Mesenchymal stem cell (in vitro differentiated cells and primary cell): Measurements from ENCODE around the gene PRRT3.

ENCODE experiments used
- DNase-seq: peaks from one replicate; pipeline ENCODE4 v3.0.0-alpha.2; 2013
- H2AFZ ChIP-seq: one replicate; pipeline ENCODE4 v1.6.1; 2013; ENCODE audit warnings: low read depth, mild to moderate bottlenecking, control low read depth, inconsistent platforms, low read length, moderate library complexity
- H2AK5ac ChIP-seq: 2 replicates; pipeline ENCODE4 v1.6.1; 2013; ENCODE audit warnings: low read length, moderate library complexity, mild to moderate bottlenecking, inconsistent platforms; ENCODE audit not compliant: severe bottlenecking
- H2BK120ac ChIP-seq: one replicate; pipeline ENCODE4 v1.6.1; 2013; ENCODE audit warnings: low read depth, mild to moderate bottlenecking, inconsistent platforms, low read length, moderate library complexity
- H2BK12ac ChIP-seq, 2 experiments: one replicate each; pipeline ENCODE4 v1.6.1; 2013; ENCODE audit warnings: inconsistent platforms in 2 of 2, low read length in 2 of 2, mild to moderate bottlenecking in 2 of 2, moderate library complexity in 2 of 2, control low read depth in 1 of 2
- H2BK15ac ChIP-seq: one replicate; pipeline ENCODE4 v1.6.1; 2013; ENCODE audit warnings: mild to moderate bottlenecking, low read depth, inconsistent platforms; ENCODE audit not compliant: poor library complexity, severe bottlenecking
- H2BK5ac ChIP-seq: 2 replicates; pipeline ENCODE4 v1.6.1; 2013; ENCODE audit warnings: low read depth, mild to moderate bottlenecking, low read length, control low read depth, inconsistent platforms; ENCODE audit not compliant: poor library complexity, severe bottlenecking
- H3K14ac ChIP-seq, 2 experiments: one replicate each; pipeline ENCODE4 v1.6.1; 2013; ENCODE audit warnings: inconsistent platforms in 2 of 2, low read length in 2 of 2, control low read depth in 1 of 2, mild to moderate bottlenecking in 1 of 2, moderate library complexity in 1 of 2
- H3K18ac ChIP-seq, 2 experiments: one replicate each; pipeline ENCODE4 v1.6.1; 2013; ENCODE audit warnings: inconsistent platforms in 2 of 2, low read length in 2 of 2, control low read depth in 1 of 2, low read depth in 1 of 2, mild to moderate bottlenecking in 1 of 2
- H3K23ac ChIP-seq, 2 experiments: one replicate each; pipeline ENCODE4 v1.6.1; 2013; ENCODE audit warnings: inconsistent platforms in 2 of 2, low read length in 2 of 2, mild to moderate bottlenecking in 2 of 2, moderate library complexity in 2 of 2, control low read depth in 1 of 2
- H3K27ac ChIP-seq: 2 replicates; pipeline ENCODE4 v1.5.1; 2013; ENCODE audit warnings: mild to moderate bottlenecking, moderate library complexity, low read length, control low read depth, inconsistent platforms; ENCODE audit not compliant: poor library complexity, severe bottlenecking
- H3K27me3 ChIP-seq, 2 experiments: 2 replicates each; pipeline versions ENCODE4 v1.6.1 to v1.7.0; 2013; ENCODE audit warnings: low read length in 2 of 2, mild to moderate bottlenecking in 2 of 2, moderate library complexity in 2 of 2, control low read depth in 1 of 2, inconsistent platforms in 1 of 2; ENCODE audit not compliant: control insufficient read depth in 1 of 2, insufficient read depth in 1 of 2
- H3K36me3 ChIP-seq, 2 experiments: 2 replicates each; pipeline versions ENCODE4 v1.6.1 to v1.7.0; 2013; ENCODE audit warnings: low read length in 2 of 2, control low read depth in 1 of 2, inconsistent platforms in 1 of 2, low read depth in 1 of 2, mild to moderate bottlenecking in 1 of 2; ENCODE audit not compliant: insufficient read depth in 2 of 2, control insufficient read depth in 1 of 2
- H3K4ac ChIP-seq, 2 experiments: one replicate each; pipeline ENCODE4 v1.6.1; 2013; ENCODE audit warnings: inconsistent platforms in 2 of 2, low read length in 2 of 2, mild to moderate bottlenecking in 2 of 2, moderate library complexity in 2 of 2, control low read depth in 1 of 2, low read depth in 1 of 2
- H3K4me1 ChIP-seq: 2 replicates; pipeline ENCODE4 v1.6.1; 2013; ENCODE audit warnings: low read depth, low read length, control low read depth; ENCODE audit not compliant: control insufficient read depth, insufficient read depth
- H3K4me2 ChIP-seq: 2 replicates; pipeline ENCODE4 v1.6.1; 2013; ENCODE audit warnings: low read length, mild to moderate bottlenecking, inconsistent platforms; ENCODE audit not compliant: poor library complexity, severe bottlenecking
- H3K4me3 ChIP-seq, 2 experiments: 2 replicates each; pipeline versions ENCODE4 v1.5.1 to v1.7.0; 2013; ENCODE audit warnings: low read length in 2 of 2, mild to moderate bottlenecking in 2 of 2, control low read depth in 1 of 2, low read depth in 1 of 2; ENCODE audit not compliant: insufficient read depth in 1 of 2
- H3K79me1 ChIP-seq: replicated peaks from 2 replicates; pipeline ENCODE4 v1.6.1; 2013; ENCODE audit warnings: mild to moderate bottlenecking, control low read depth, low read length, inconsistent platforms; ENCODE audit not compliant: poor library complexity, severe bottlenecking
- H3K9ac ChIP-seq: 2 replicates; pipeline ENCODE4 v1.7.0; 2013; ENCODE audit warnings: mild to moderate bottlenecking, low read length, moderate library complexity
- H3K9me3 ChIP-seq: 2 replicates; pipeline ENCODE4 v1.7.0; 2013; ENCODE audit warnings: mild to moderate bottlenecking, low read length; ENCODE audit not compliant: control insufficient read depth
- H4K8ac ChIP-seq: one replicate; pipeline ENCODE4 v1.6.1; 2013; ENCODE audit warnings: inconsistent platforms, mild to moderate bottlenecking, low read length, moderate library complexity
- H4K91ac ChIP-seq: one replicate; pipeline ENCODE4 v1.6.1; 2013; ENCODE audit warnings: mild to moderate bottlenecking, low read length, inconsistent platforms
- WGBS: methylation state at CpG from one replicate; pipeline ENCODE4 v1.1.7; 2013; ENCODE audit warnings: mixed read lengths; 5-methylcytosine and 5-hydroxymethylcytosine counted together

The PRRT3 gene

GRCh38 chr3:9980251-9980650, 28.0 kb upstream of the PRRT3 start:
- Histone ChIP-seq H2AK5ac (no peak overlapping the region), H2AFZ (no peak overlapping the region)
- 100% methylated on average over 1 of the region's 2 CpGs for WGBS

GRCh38 chr3:9978710-9979305, 26.6 kb upstream of the PRRT3 start:
- Histone ChIP-seq H2AFZ (no peak overlapping the region), H2BK120ac (no peak overlapping the region), H2BK5ac (no peak overlapping the region), H3K23ac (no peak overlapping the region), H2BK15ac (no peak overlapping the region), H2BK12ac (peak overlapping the region in 1 of 2 experiments; percentile 42), H3K4me2 (no peak overlapping the region), H3K4me3 (no peak overlapping the region), H3K18ac (no peak overlapping the region), H3K27ac (no peak overlapping the region), H3K9ac (peak overlapping the region; percentile 88), H4K91ac (no peak overlapping the region), H4K8ac (no peak overlapping the region), H3K4ac (no peak overlapping the region), H2AK5ac (no peak overlapping the region), H3K79me1 (peaks cover 17% of the 10 kb centered on the region), H3K4me1 (peaks cover 3% of the 10 kb centered on the region), H3K14ac (no peak overlapping the region), H3K9me3 (no peaks in the 10 kb centered on the region), H3K36me3 (peaks cover 9 to 51% of the 10 kb centered on the region in 2 experiments), H3K27me3 (no peaks in the 10 kb centered on the region)
- no peak for DNase-seq
- whole genome bisulfite sequencing, result 98% methylated on average over 7 of the region's 8 CpGs

More at GRCh38 chr3:9980251-9980650, 28.0 kb upstream of the PRRT3 start:
- Histone ChIP-seq H2BK12ac (no peak overlapping the region), H3K4ac (no peak overlapping the region), H3K27me3 (no peaks in the 10 kb centered on the region), H3K4me2 (no peak overlapping the region), H3K9ac (no peak overlapping the region), H3K9me3 (no peaks in the 10 kb centered on the region), H3K79me1 (peaks cover 11% of the 10 kb centered on the region), H2BK120ac (no peak overlapping the region), H2BK15ac (no peak overlapping the region), H3K27ac (no peak overlapping the region), H3K4me1 (peaks cover 3% of the 10 kb centered on the region), H2BK5ac (no peak overlapping the region), H3K23ac (no peak overlapping the region), H3K36me3 (peaks cover 15 to 49% of the 10 kb centered on the region in 2 experiments), H3K4me3 (no peak overlapping the region), H3K18ac (no peak overlapping the region), H3K14ac (no peak overlapping the region), H4K91ac (no peak overlapping the region), H4K8ac (no peak overlapping the region)
- DNase-seq, result no peak

- peak overlapping the region; percentile 88 for H3K9ac ChIP-seq
- no peak overlapping the region for H2BK12ac ChIP-seq
- no peak overlapping the region for H2AFZ ChIP-seq
- peaks cover 3% of the 10 kb centered on the region for H3K4me1 ChIP-seq
- H4K91ac ChIP-seq, result no peak overlapping the region
- H3K4ac ChIP-seq, result peak overlapping the region in 1 of 2 experiments; percentile 88
- H3K27me3 ChIP-seq, result no peaks in the 10 kb centered on the region
- peak overlapping the region; percentile 45 to 81 for H3K18ac ChIP-seq
- no peak overlapping the region for H3K4me2 ChIP-seq
- H3K4me3 ChIP-seq, result peak overlapping the region in 1 of 2 experiments; percentile 59
- DNase-seq, result peak; percentile 98
- no peak overlapping the region for H2BK15ac ChIP-seq
- H3K9me3 ChIP-seq, result no peaks in the 10 kb centered on the region
- H2AK5ac ChIP-seq, result peak overlapping the region; percentile 89
- H3K23ac ChIP-seq, result no peak overlapping the region
- H3K27ac ChIP-seq, result peak overlapping the region; percentile 78
- no peak overlapping the region for H2BK120ac ChIP-seq
- peaks cover 18 to 59% of the 10 kb centered on the region in 2 experiments for H3K36me3 ChIP-seq
- peaks cover 17% of the 10 kb centered on the region for H3K79me1 ChIP-seq
- no peak overlapping the region for H3K14ac ChIP-seq
- WGBS, result 0% methylated on average over 3 of the region's 7 CpGs
- no peak overlapping the region for H2BK5ac ChIP-seq
- H4K8ac ChIP-seq, result no peak overlapping the region
These were observed 24.8 kb upstream of the PRRT3 start for GRCh38 chr3:9976721-9977709.

- H2BK12ac ChIP-seq, result no peak overlapping the region
- peak; percentile 54 for DNase-seq
- H3K4ac ChIP-seq, result no peak overlapping the region
- no peak overlapping the region for H3K23ac ChIP-seq
- H2AFZ ChIP-seq, result no peak overlapping the region
- H3K27ac ChIP-seq, result peak overlapping the region; percentile 21
- H2BK15ac ChIP-seq, result no peak overlapping the region
- H2BK5ac ChIP-seq, result no peak overlapping the region
- peak overlapping the region; percentile 70 for H3K9ac ChIP-seq
- no peaks in the 10 kb centered on the region for H3K4me1 ChIP-seq
- WGBS, result 90% methylated on average over 2 of the region's 3 CpGs
- H4K8ac ChIP-seq, result no peak overlapping the region
- H3K36me3 ChIP-seq, result peaks cover 26 to 79% of the 10 kb centered on the region in 2 experiments
- H3K79me1 ChIP-seq, result peaks cover 13% of the 10 kb centered on the region
- H2AK5ac ChIP-seq, result no peak overlapping the region
- no peaks in the 10 kb centered on the region for H3K9me3 ChIP-seq
- no peak overlapping the region for H3K4me2 ChIP-seq
- H3K4me3 ChIP-seq, result peak overlapping the region in 1 of 2 experiments; percentile 18
- H3K27me3 ChIP-seq, result no peaks in the 10 kb centered on the region
- H3K18ac ChIP-seq, result no peak overlapping the region
- no peak overlapping the region for H2BK120ac ChIP-seq
- no peak overlapping the region for H4K91ac ChIP-seq
- no peak overlapping the region for H3K14ac ChIP-seq
These were observed 17.9 kb upstream of the PRRT3 start for GRCh38 chr3:9970020-9970652.
